HG03565 (cell line): ENCODE data around the gene AKR1B1.

Source experiments
- ATAC-seq: cut with Tn5 transposase; IDR thresholded peaks from one replicate; pipeline ENCODE4 v1.9.1; 2021; ENCODE audit warnings: mild to moderate bottlenecking, moderate library complexity; ENCODE audit not compliant: unreplicated experiment

The AKR1B1 gene

DNA sequence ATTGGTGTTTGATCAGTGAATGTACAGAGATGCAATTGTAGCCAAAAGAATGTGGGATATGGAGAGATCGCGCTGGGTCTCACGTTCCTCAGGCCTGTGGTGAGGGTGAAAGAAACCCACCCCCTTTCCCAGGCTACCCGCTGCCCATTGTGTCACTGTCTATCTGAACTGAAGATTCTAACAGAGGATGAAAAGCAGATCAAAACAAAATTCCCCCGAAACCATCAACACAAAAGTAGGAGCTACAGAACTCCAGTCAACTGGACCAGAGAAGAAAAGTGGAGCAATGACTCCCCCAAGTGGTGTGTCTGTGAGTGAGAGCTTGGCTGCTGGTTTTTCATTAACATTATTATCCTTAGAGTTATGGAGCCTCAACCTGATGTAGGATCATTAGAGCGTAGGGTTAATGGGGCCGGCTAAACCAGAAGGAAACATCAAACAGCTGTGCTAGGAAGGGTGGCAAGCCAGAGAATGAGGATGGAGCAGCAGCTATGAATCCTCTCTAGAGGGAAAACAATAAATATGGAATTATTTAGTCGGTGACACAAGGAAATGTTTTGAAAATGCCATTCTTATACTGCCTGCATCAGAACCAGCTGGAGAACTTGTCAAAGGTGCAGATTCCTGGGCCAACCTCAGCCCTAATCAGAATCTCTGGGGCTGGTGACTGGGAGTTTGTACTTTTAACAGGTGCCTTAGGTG is 38.3 kb downstream of the AKR1B1 start:
- ATAC-seq: no peak

- ATAC-seq: no peak
Measured at GRCh38 chr7:134419875-134420274, 39.0 kb downstream of the AKR1B1 start.

DNA sequence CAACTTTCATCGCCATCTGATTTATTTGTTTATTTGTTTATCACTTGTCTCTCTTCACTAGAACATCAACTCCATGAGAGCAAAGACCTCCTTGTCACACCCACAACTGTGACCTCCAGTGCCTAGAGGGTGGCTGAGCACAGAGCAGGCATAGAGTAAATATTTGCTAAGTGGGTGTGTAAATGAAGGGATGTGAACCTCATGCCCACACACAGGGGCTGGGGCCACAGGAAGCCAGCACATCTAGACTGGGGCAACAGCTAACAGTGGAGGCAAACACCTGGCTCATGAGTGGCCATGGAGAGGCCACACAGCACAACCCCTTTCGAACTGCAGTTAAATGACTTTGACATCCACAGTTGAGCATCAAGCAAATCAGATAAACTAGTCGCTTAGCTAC is 39.8 kb downstream of the AKR1B1 start:
- ATAC-seq: no peak

GRCh38 chr7:134415700-134416099 is 43.2 kb downstream of the AKR1B1 start:
- ATAC-seq: no peak

DNA sequence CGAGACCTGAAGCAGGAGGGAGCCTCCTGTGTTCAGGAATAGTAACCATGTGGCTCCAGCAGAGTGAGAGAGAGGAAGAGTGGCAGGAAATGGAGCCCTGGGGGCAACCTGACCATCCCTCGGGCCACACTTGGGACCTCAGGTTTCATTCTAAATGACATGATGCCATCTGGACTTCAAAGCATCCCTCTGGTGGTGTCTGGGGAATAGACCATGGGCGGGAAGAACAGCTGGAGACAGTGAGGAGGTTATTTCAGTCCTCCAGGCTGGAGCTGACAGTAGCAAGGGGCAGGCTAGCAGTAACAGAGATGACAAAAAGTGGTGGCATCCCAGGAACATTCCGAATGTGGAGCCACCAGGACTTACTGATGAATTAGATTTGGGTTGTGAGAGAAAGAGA is 44.8 kb downstream of the AKR1B1 start:
- no peak for ATAC-seq

- ATAC-seq: no peak
Measured at GRCh38 chr7:134407311-134407710, 51.6 kb downstream of the AKR1B1 start.

- no peak for ATAC-seq
Measured at GRCh38 chr7:134406431-134406830, 52.5 kb downstream of the AKR1B1 start.

DNA sequence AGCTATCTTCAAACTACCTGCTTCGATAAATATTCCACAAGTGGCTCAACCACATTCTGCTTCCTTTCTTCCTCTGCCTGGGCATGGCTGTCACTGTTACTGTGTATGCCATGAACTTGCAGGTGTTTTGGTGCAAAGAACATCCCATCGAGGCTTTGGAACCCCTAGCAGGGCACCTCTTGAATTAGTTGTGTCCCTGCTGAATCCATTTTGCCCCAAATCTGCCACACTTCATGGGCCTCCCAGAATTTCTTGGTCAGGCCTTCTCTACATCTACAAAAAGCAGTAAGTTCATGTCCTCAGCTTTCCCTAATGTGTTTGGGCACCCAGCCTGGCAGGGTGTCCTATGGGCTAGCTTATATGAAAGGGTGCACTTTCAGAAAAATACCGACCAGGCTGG is 53.6 kb downstream of the AKR1B1 start:
- ATAC-seq: no peak

- ATAC-seq: no peak
Measured at GRCh38 chr7:134403062-134403461, 55.8 kb downstream of the AKR1B1 start.

DNA sequence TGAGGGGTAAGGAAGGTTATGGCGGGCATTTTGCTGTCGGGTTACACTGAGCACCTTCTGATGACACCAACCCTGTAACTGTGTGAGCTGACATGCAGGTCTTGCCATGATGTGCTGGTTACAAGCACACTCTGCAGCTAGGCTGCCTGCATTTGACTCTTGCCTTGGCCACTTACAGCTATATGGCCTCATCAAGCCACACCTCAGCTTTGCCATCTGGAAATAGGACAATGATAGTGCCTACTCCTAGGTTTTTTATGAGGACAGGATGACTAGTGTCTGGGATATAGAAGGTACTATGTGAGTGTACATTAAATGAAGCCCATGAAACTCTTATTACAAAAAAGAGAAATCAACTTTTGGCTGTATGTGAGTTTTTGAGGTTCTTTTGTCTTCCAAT is 58.0 kb downstream of the AKR1B1 start:
- ATAC-seq: no peak

- no peak for ATAC-seq
Measured at GRCh38 chr7:134396031-134396430, 62.9 kb downstream of the AKR1B1 start.

DNA sequence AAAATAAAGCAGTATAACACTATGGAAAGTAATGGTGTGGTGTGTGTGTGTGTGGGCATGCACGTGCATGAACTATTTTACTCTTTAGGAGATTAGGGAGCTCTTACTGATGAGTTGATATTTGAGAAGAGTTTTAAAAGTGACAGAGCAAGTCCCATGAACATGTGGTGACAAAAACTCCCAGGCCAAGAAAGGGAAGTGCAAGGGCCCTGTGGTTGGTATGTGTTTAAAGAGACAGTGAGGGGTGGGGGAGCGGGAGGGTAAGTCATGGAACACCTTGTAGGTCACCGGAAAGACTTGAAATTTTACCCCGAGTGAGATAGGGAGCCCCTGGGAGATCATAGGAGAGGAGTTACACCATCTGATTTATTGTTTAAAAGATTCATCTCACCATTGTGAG is 63.3 kb downstream of the AKR1B1 start:
- ATAC-seq: no peak

DNA sequence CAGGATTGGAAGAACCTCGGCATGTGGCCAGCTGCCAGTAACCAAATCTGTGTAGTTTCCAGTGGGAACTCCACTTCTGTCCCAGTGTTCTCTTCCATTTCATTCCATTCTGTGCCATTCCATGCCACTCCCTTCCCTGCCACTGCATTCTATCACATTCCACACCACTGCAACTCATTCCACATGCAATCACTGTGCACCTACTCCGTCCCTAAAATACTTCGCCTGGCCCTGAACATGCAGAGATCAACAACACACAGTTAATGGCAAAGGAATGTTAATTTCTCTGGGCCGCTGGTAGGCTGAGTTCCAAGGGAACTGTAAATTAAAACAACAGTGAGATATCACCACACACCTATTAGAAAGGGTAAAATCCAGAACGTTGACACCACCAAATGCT is 64.8 kb downstream of the AKR1B1 start:
- ATAC-seq: no peak
